CD14-positive monocyte (primary cell): ENCODE measurements around the gene BICRAL. TPM values are rescaled to one million over a fixed set of nuclear protein-coding genes. Genes with fewer than 3 reads are reported as not detected.

Experiments used
- DNase-seq, 3 donors: peaks; one replicate each; pipeline ENCODE4 v3.0.0-alpha.2; 2011 to 2022
- H2AFZ ChIP-seq: 2 replicates; pipeline ENCODE4 v1.6.0; 2012; ENCODE audit warnings: mild to moderate bottlenecking, low read depth, low read length, inconsistent platforms; ENCODE audit not compliant: insufficient read depth, poor library complexity, severe bottlenecking
- H3K27ac ChIP-seq, 2 donors: 1 replicate in 1 of 2; 2 replicates in 1 of 2; pipeline ENCODE4 v1.5.1; 2012 to 2013; ENCODE audit warnings: low read length in 2 of 2, control low read depth in 1 of 2, inconsistent platforms in 1 of 2, low read depth in 1 of 2, mild to moderate bottlenecking in 1 of 2
- H3K27me3 ChIP-seq, 2 donors: one replicate each; pipeline versions ENCODE4 v1.6.0 to v1.6.1; 2011 to 2013; ENCODE audit warnings: low read length in 2 of 2; ENCODE audit not compliant: control insufficient read depth in 2 of 2, insufficient read depth in 2 of 2
- H3K36me3 ChIP-seq, 2 donors: replicated peaks in 1 of 2; 1 replicate in 1 of 2; 2 replicates in 1 of 2; pipeline versions ENCODE4 v1.5.1 to v1.6.1; 2012 to 2013; ENCODE audit warnings: low read length in 2 of 2, control low read depth in 1 of 2, inconsistent platforms in 1 of 2, mild to moderate bottlenecking in 1 of 2; ENCODE audit not compliant: insufficient read depth in 2 of 2, control insufficient read depth in 1 of 2
- H3K4me1 ChIP-seq, 2 donors: 1 replicate in 1 of 2; 2 replicates in 1 of 2; pipeline versions ENCODE4 v1.5.1 to v1.6.1; 2012 to 2013; ENCODE audit warnings: low read length in 2 of 2, control low read depth in 1 of 2, inconsistent platforms in 1 of 2, mild to moderate bottlenecking in 1 of 2, moderate library complexity in 1 of 2; ENCODE audit not compliant: insufficient read depth in 2 of 2, control insufficient read depth in 1 of 2
- H3K4me2 ChIP-seq: replicated peaks from 2 replicates; pipeline ENCODE3; 2012; ENCODE audit warnings: low read length, moderate library complexity, mild to moderate bottlenecking; ENCODE audit not compliant: poor library complexity, severe bottlenecking; ENCODE audit errors: extremely low read depth
- H3K4me3 ChIP-seq, 3 experiments: fragments of 200-600 bp in 1 of 3; sonication (generic) in 1 of 3; replicated peaks in 1 of 3; 1 replicate in 2 of 3; 2 replicates in 1 of 3; pipeline ENCODE4 v1.5.1; 2011 to 2013; ENCODE audit warnings: low read length in 3 of 3, mild to moderate bottlenecking in 3 of 3, control low read depth in 2 of 3, low read depth in 2 of 3, inconsistent platforms in 1 of 3, moderate library complexity in 1 of 3
- H3K79me2 ChIP-seq: 2 replicates; pipeline ENCODE4 v1.6.0; 2012; ENCODE audit warnings: mild to moderate bottlenecking, control low read depth, inconsistent platforms, low read length, moderate library complexity; ENCODE audit not compliant: insufficient read depth
- H3K9ac ChIP-seq: 2 replicates; pipeline ENCODE4 v1.6.0; 2017; ENCODE audit warnings: low read length, mild to moderate bottlenecking; ENCODE audit not compliant: insufficient read depth, poor library complexity, severe bottlenecking
- H3K9me3 ChIP-seq, 2 donors: replicated peaks in 1 of 2; 1 replicate in 1 of 2; 2 replicates in 1 of 2; pipeline versions ENCODE4 v1.5.1 to v1.6.1; 2012 to 2013; ENCODE audit warnings: low read length in 2 of 2, control low read depth in 1 of 2; ENCODE audit not compliant: control insufficient read depth in 1 of 2, insufficient read depth in 1 of 2
- H4K20me1 ChIP-seq: 2 replicates; pipeline ENCODE4 v1.6.0; 2012; ENCODE audit warnings: mild to moderate bottlenecking, low read length, control low read depth, moderate library complexity; ENCODE audit not compliant: insufficient read depth
- H3K27ac Mint-ChIP-seq, 7 donors: one replicate each; pipeline ENCODE4 v1.8.0; 2020; ENCODE audit warnings: mild to moderate bottlenecking in 7 of 7, mixed read lengths in 7 of 7, moderate library complexity in 6 of 7, inconsistent platforms in 2 of 7
- H3K27me3 Mint-ChIP-seq, 3 donors: one replicate each; pipeline ENCODE4 v1.8.0; 2021 to 2022; ENCODE audit warnings: low read depth in 3 of 3, mild to moderate bottlenecking in 3 of 3, mixed read lengths in 3 of 3, moderate library complexity in 3 of 3, inconsistent platforms in 1 of 3
- H3K36me3 Mint-ChIP-seq, 2 donors: one replicate each; pipeline ENCODE4 v1.8.0; 2020; ENCODE audit warnings: mixed read lengths in 2 of 2, inconsistent platforms in 1 of 2, mild to moderate bottlenecking in 1 of 2
- H3K4me1 Mint-ChIP-seq: one replicate; pipeline ENCODE4 v1.8.0; 2020; ENCODE audit warnings: mild to moderate bottlenecking, mixed read lengths
- H3K4me3 Mint-ChIP-seq, 2 donors: one replicate each; pipeline ENCODE4 v1.8.0; 2020; ENCODE audit warnings: mild to moderate bottlenecking in 2 of 2, mixed read lengths in 2 of 2, moderate library complexity in 1 of 2
- H3K9me3 Mint-ChIP-seq, 7 donors: one replicate each; pipeline ENCODE4 v1.8.0; 2020 to 2022; ENCODE audit warnings: mixed read lengths in 7 of 7, mild to moderate bottlenecking in 6 of 7, moderate library complexity in 6 of 7, inconsistent platforms in 2 of 7
- WGBS: methylation state at CpG from one replicate; pipeline ENCODE4 v1.1.5; 2013; ENCODE audit warnings: missing lambda C conversion rate; ENCODE audit not compliant: insufficient coverage; 5-methylcytosine and 5-hydroxymethylcytosine counted together
- intact Hi-C, 2 donors: fragments of 100-400 bp; cut with micrococcal nuclease; formaldehyde crosslinking; loops; one replicate each; pipeline versions ENCODE4 v1.15.0 to v1.15.1; 2023
- polyA plus RNA-seq, 3 donors: library from polyadenylated mRNA; depleted of rRNA in 1 of 3; unstranded in 2 of 3; stranded (reverse) in 1 of 3; fragments of 300-500 nt in 2 of 3; fragments of >200 nt in 1 of 3; fragmentation: Illumina TruSeq in 2 of 3; gene quantifications; 1 replicate in 2 of 3; 2 replicates in 1 of 3; pipeline ENCODE4 v1.2.3, GENCODE V29; 2012 to 2021
- TF ChIP-seq, protein P1 (sequence below): fragments of 200-600 bp; IDR thresholded peaks from one replicate; pipeline ENCODE4 v1.8.0; 2022; ENCODE audit warnings: antibody characterized with exemption, mild to moderate bottlenecking

BICRAL gene
- polyA plus RNA-seq, 3 donors, result 1.6 to 14.6 (median 2.2) TPM

- H3K9me3 Mint-ChIP-seq, result peaks cover 0 to 2% (median 0%) of the 10 kb centered on the region in 7 donors
- H3K36me3 ChIP-seq, result no peaks in the 10 kb centered on the region
- 80% methylated on average over 1 of the region's 3 CpGs for WGBS
Observed at GRCh38 chr6:42751055-42751454, 30.8 kb upstream of the BICRAL start.

DNA sequence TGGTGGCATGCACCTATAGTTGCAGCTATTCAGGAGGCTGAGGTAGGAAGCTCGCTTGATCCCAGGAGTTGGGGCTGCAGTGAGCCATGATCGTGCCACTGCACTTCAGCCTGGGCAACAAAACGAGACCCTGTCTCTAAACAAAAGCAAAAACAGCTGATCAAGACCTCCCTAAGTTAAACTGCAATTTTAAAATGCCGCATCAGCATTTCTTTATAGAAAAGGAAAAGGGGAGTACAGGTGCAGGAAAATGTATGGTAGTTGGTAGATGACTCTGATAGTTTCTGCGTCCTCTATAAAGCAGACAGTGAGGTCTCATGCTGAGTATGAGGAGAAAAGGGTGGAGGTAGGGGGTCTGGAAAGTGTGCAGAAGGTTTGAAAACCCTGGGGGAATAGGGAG lies 27.1 kb upstream of the BICRAL start:
- Histone ChIP-seq H3K79me2 (peaks cover 4% of the 10 kb centered on the region), H3K27ac (no peak overlapping the region), H3K36me3 (peaks cover 0 to 20% of the 10 kb centered on the region in 2 donors), H3K9me3 (no peaks in the 10 kb centered on the region), H3K4me1 (no peaks in the 10 kb centered on the region), H2AFZ (no peak overlapping the region), H3K4me2 (no peak overlapping the region), H3K4me3 (no peak overlapping the region), H3K27me3 (no peaks in the 10 kb centered on the region), H3K9ac (no peak overlapping the region), H4K20me1 (no peaks in the 10 kb centered on the region)
- TF ChIP-seq, protein P1, sequence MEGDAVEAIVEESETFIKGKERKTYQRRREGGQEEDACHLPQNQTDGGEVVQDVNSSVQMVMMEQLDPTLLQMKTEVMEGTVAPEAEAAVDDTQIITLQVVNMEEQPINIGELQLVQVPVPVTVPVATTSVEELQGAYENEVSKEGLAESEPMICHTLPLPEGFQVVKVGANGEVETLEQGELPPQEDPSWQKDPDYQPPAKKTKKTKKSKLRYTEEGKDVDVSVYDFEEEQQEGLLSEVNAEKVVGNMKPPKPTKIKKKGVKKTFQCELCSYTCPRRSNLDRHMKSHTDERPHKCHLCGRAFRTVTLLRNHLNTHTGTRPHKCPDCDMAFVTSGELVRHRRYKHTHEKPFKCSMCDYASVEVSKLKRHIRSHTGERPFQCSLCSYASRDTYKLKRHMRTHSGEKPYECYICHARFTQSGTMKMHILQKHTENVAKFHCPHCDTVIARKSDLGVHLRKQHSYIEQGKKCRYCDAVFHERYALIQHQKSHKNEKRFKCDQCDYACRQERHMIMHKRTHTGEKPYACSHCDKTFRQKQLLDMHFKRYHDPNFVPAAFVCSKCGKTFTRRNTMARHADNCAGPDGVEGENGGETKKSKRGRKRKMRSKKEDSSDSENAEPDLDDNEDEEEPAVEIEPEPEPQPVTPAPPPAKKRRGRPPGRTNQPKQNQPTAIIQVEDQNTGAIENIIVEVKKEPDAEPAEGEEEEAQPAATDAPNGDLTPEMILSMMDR, result no peak
- no peak overlapping the region for H3K27ac Mint-ChIP-seq
- intact Hi-C loops, result no loop called here
- peaks cover 5% of the 10 kb centered on the region for H3K4me1 Mint-ChIP-seq
- peaks cover 0 to 2% (median 0%) of the 10 kb centered on the region in 3 donors for H3K27me3 Mint-ChIP-seq
- no peak for DNase-seq
- peaks cover 0 to 1% (median 0%) of the 10 kb centered on the region in 7 donors for H3K9me3 Mint-ChIP-seq
- H3K4me3 Mint-ChIP-seq, result no peak overlapping the region
- H3K36me3 Mint-ChIP-seq, result peaks cover 18 to 29% of the 10 kb centered on the region in 2 donors
- 95% methylated on average over 2 of the region's 5 CpGs for WGBS

More at GRCh38 chr6:42751055-42751454, 30.8 kb upstream of the BICRAL start:
- Mint-ChIP-seq H3K4me3 (no peak overlapping the region), H3K36me3 (peaks cover 8 to 10% of the 10 kb centered on the region in 2 donors), H3K27me3 (peaks cover 0 to 2% (median 0%) of the 10 kb centered on the region in 3 donors), H3K27ac (no peak overlapping the region), H3K4me1 (peaks cover 21% of the 10 kb centered on the region)
- no peak overlapping the region for H2AFZ ChIP-seq
- H3K4me3 ChIP-seq, result no peak overlapping the region
- no peak overlapping the region for H3K4me2 ChIP-seq
- intact Hi-C loops, result no loop called here
- no peak for DNase-seq
- H3K9me3 ChIP-seq, result no peaks in the 10 kb centered on the region
- H3K27ac ChIP-seq, result no peak overlapping the region
- peaks cover 4 to 14% of the 10 kb centered on the region in 2 donors for H3K4me1 ChIP-seq
- TF ChIP-seq, protein P1, result no peak
- H3K9ac ChIP-seq, result no peak overlapping the region
- peaks cover 12% of the 10 kb centered on the region for H3K79me2 ChIP-seq
- no peaks in the 10 kb centered on the region for H4K20me1 ChIP-seq
- no peaks in the 10 kb centered on the region for H3K27me3 ChIP-seq
